Stimulated activated CD8-positive, alpha-beta memory T cell treated with anti-CD3 and anti-CD28 coated beads, Interleukin-12 subunit alpha, Interleukin-12 subunit beta, amount 100 ng/mL, for 4 hours (primary cell): ENCODE measurements around the gene SFT2D2.

Experiments used
- DNase-seq: peaks from one replicate; pipeline ENCODE4 v3.0.0-alpha.2; 2020; ENCODE audit warnings: low read depth

The SFT2D2 gene

GRCh38 chr1:168266644-168267186 lies 40.9 kb downstream of the SFT2D2 start:
- DNase-seq: no peak

- no peak for DNase-seq
These were observed 45.8 kb downstream of the SFT2D2 start for GRCh38 chr1:168271636-168272035.

GRCh38 chr1:168273575-168273974 lies 47.8 kb downstream of the SFT2D2 start:
- no peak for DNase-seq

GRCh38 chr1:168279253-168279652 lies 53.4 kb downstream of the SFT2D2 start:
- DNase-seq: no peak

- no peak for DNase-seq
These were observed 54.6 kb downstream of the SFT2D2 start, which contains the start of gene TBX19 for GRCh38 chr1:168280296-168280927. TBX19 (plus strand) TSS chr1:168280877; CDS start chr1:168281091, 214 bp downstream.

GRCh38 chr1:168281603-168282325 lies 56.0 kb downstream of the SFT2D2 start:
- DNase-seq: no peak

- no peak for DNase-seq
These were observed 59.7 kb downstream of the SFT2D2 start for GRCh38 chr1:168285521-168285790.

GRCh38 chr1:168285971-168286927 lies 60.4 kb downstream of the SFT2D2 start:
- DNase-seq: no peak

GRCh38 chr1:168287237-168287664 lies 61.4 kb downstream of the SFT2D2 start:
- DNase-seq: no peak

GRCh38 chr1:168288311-168289052 lies 62.7 kb downstream of the SFT2D2 start:
- DNase-seq: no peak

GRCh38 chr1:168291222-168291837 lies 65.5 kb downstream of the SFT2D2 start:
- no peak for DNase-seq

- DNase-seq: no peak
These were observed 67.6 kb downstream of the SFT2D2 start for GRCh38 chr1:168293356-168293755.

GRCh38 chr1:168295411-168296114 lies 69.8 kb downstream of the SFT2D2 start:
- DNase-seq: no peak

GRCh38 chr1:168297019-168297730 lies 71.4 kb downstream of the SFT2D2 start:
- DNase-seq: no peak

GRCh38 chr1:168298446-168298845 lies 72.6 kb downstream of the SFT2D2 start:
- DNase-seq: no peak

- no peak for DNase-seq
These were observed 74.8 kb downstream of the SFT2D2 start for GRCh38 chr1:168300626-168301025.

- no peak for DNase-seq
These were observed 76.0 kb downstream of the SFT2D2 start for GRCh38 chr1:168301664-168302320.
